Type B pancreatic cell (in vitro differentiated cells): ENCODE data around the gene PBX3. TPM values are rescaled to one million over a fixed set of nuclear protein-coding genes. Genes with fewer than 3 reads are reported as not detected.
A peak's percentile ranks its signal among the peaks of the same experiment; 100 is the strongest.

Experiments
- DNase-seq: peaks from one replicate; pipeline ENCODE4 v3.0.0; 2021; ENCODE audit warnings: mixed read lengths; ENCODE audit not compliant: unreplicated experiment; ENCODE audit errors: extremely low spot score
- H3K27ac Mint-ChIP-seq: 2 replicates; pipeline ENCODE4 v1.8.0; 2021; ENCODE audit warnings: mild to moderate bottlenecking, mixed read lengths
- H3K27me3 Mint-ChIP-seq: 2 replicates; pipeline ENCODE4 v1.8.0; 2021; ENCODE audit warnings: mixed read lengths
- H3K36me3 Mint-ChIP-seq: 2 replicates; pipeline ENCODE4 v1.8.0; 2021; ENCODE audit warnings: mixed read lengths
- H3K4me1 Mint-ChIP-seq: one replicate; pipeline ENCODE4 v1.8.0; 2021; ENCODE audit warnings: mixed read lengths; ENCODE audit not compliant: unreplicated experiment
- H3K4me3 Mint-ChIP-seq: 2 replicates; pipeline ENCODE4 v1.8.0; 2021; ENCODE audit warnings: mild to moderate bottlenecking, mixed read lengths
- H3K9me3 Mint-ChIP-seq: 2 replicates; pipeline ENCODE4 v1.8.0; 2021; ENCODE audit warnings: mixed read lengths
- CTCF ChIP-seq: fragments of 200-600 bp; sonication (generic); conservative IDR thresholded peaks from 2 replicates; pipeline ENCODE4 v1.5.0; 2021; ENCODE audit warnings: antibody characterized with exemption, mild to moderate bottlenecking
- long read RNA-seq: library from polyadenylated mRNA; unstranded; transcript quantifications from one replicate; pipeline ENCODE4 v2.0.0, GENCODE V29; 2020
- total RNA-seq: library from RNA; stranded (reverse); gene quantifications from 2 replicates; pipeline ENCODE4 v1.2.1, GENCODE V29; 2021; ENCODE audit warnings: low replicate concordance

PBX3 gene
- 31.1 and 60.9 TPM in 2 replicates for total RNA-seq
- long read RNA-seq, transcript PBX3-204 (9 exons, 2,775 nt), result minor isoform, 5 of 25 reads
- long read RNA-seq, transcript PBX3-201 (8 exons, 2,755 nt), result major isoform, 7 of 25 reads
- long read RNA-seq, partial matches to known transcripts, result 8 of 25 reads
- long read RNA-seq, other reads (novel, unspliced or antisense), result 3 of 25 reads

- Mint-ChIP-seq H3K27me3 (peaks cover 9% of the 10 kb centered on the region), H3K27ac (peak within 1 kb of the TSS; percentile 92), H3K36me3 (no peaks in the 10 kb centered on the region), H3K9me3 (no peaks in the 10 kb centered on the region), H3K4me3 (peak within 1 kb of the TSS; percentile 96), H3K4me1 (peaks cover 38% of the 10 kb centered on the region)
- no peak for TF ChIP-seq CTCF
- DNase-seq, result peak; percentile 73
These were observed at the start of gene PBX3 for GRCh38 chr9:125747053-125747764. TSS of gene PBX3 (plus strand) at chr9:125747373.

GRCh38 chr9:125699870-125700269 lies 47.3 kb upstream of the PBX3 start:
- Mint-ChIP-seq H3K27me3 (no peaks in the 10 kb centered on the region), H3K4me1 (peaks cover 11% of the 10 kb centered on the region), H3K9me3 (no peaks in the 10 kb centered on the region)

GRCh38 chr9:125700791-125701190 lies 46.4 kb upstream of the PBX3 start:
- Mint-ChIP-seq H3K4me3 (no peak overlapping the region), H3K27ac (no peak overlapping the region), H3K9me3 (no peaks in the 10 kb centered on the region), H3K36me3 (peaks cover 11% of the 10 kb centered on the region), H3K27me3 (no peaks in the 10 kb centered on the region), H3K4me1 (peaks cover 17% of the 10 kb centered on the region)
- no peak for TF ChIP-seq CTCF
- no peak for DNase-seq

More at GRCh38 chr9:125699870-125700269, 47.3 kb upstream of the PBX3 start:
- Mint-ChIP-seq H3K4me3 (no peak overlapping the region), H3K27ac (no peak overlapping the region), H3K36me3 (peaks cover 11% of the 10 kb centered on the region)
- no peak for TF ChIP-seq CTCF
- no peak for DNase-seq

- no peak overlapping the region for H3K27ac Mint-ChIP-seq
- no peak for TF ChIP-seq CTCF
- H3K4me1 Mint-ChIP-seq, result peaks cover 19% of the 10 kb centered on the region
- DNase-seq, result no peak
- no peak overlapping the region for H3K4me3 Mint-ChIP-seq
- H3K27me3 Mint-ChIP-seq, result no peaks in the 10 kb centered on the region
- H3K9me3 Mint-ChIP-seq, result no peaks in the 10 kb centered on the region
- peaks cover 11% of the 10 kb centered on the region for H3K36me3 Mint-ChIP-seq
These were observed 45.8 kb upstream of the PBX3 start for GRCh38 chr9:125701351-125701750.

- DNase-seq, result no peak
- Mint-ChIP-seq H3K4me3 (no peak overlapping the region), H3K9me3 (no peaks in the 10 kb centered on the region), H3K27me3 (no peaks in the 10 kb centered on the region), H3K36me3 (peaks cover 3% of the 10 kb centered on the region), H3K27ac (no peak overlapping the region), H3K4me1 (peaks cover 19% of the 10 kb centered on the region)
- TF ChIP-seq CTCF, result no peak
These were observed 43.5 kb upstream of the PBX3 start for GRCh38 chr9:125703662-125704061.
